Measurements from ENCODE around the gene ADPRH.
A peak's percentile ranks its signal among the peaks of the same experiment; 100 is the strongest.
"Not testable (repeated sequence)": the region's sequence is repeated elsewhere in the genome, so short reads cannot be mapped to it uniquely, and the experiment has no call there.

Gene ADPRH

GRCh38 chr3:119560160-119560559 lies 19.1 kb upstream of the ADPRH start:
- DNase-seq, result no peak

GRCh38 chr3:119562307-119562961 lies 16.9 kb upstream of the ADPRH start:
- no peak for DNase-seq

GRCh38 chr3:119563334-119563733 lies 16.0 kb upstream of the ADPRH start:
- not testable (repeated sequence) for DNase-seq

GRCh38 chr3:119569156-119569555 lies 10.1 kb upstream of the ADPRH start:
- DNase-seq, result no peak

- DNase-seq, result no peak
These were observed 9.1 kb upstream of the ADPRH start for GRCh38 chr3:119570229-119570628.

GRCh38 chr3:119571230-119571629 lies 8.1 kb upstream of the ADPRH start:
- no peak for DNase-seq

GRCh38 chr3:119571688-119572087 lies 7.6 kb upstream of the ADPRH start:
- no peak for DNase-seq

- DNase-seq, result no peak
These were observed 3.8 kb upstream of the ADPRH start for GRCh38 chr3:119575507-119575906.

- no peak for DNase-seq
These were observed 922 bp downstream of the ADPRH start for GRCh38 chr3:119580067-119580760.

- DNase-seq, result no peak
These were observed 2.9 kb downstream of the ADPRH start for GRCh38 chr3:119582178-119582577.

GRCh38 chr3:119585208-119585607 lies 5.9 kb downstream of the ADPRH start:
- no peak for DNase-seq

- DNase-seq, result no peak
These were observed 6.7 kb downstream of the ADPRH start for GRCh38 chr3:119585856-119586570.

- DNase-seq, result no peak
These were observed 7.5 kb downstream of the ADPRH start for GRCh38 chr3:119586733-119587172.

- no peak for DNase-seq
These were observed 8.8 kb downstream of the ADPRH start for GRCh38 chr3:119588112-119588511.

GRCh38 chr3:119589102-119589773 lies 9.9 kb downstream of the ADPRH start:
- DNase-seq, result no peak

GRCh38 chr3:119590706-119591105 lies 11.4 kb downstream of the ADPRH start:
- DNase-seq, result no peak

- no peak for DNase-seq
These were observed 13.6 kb downstream of the ADPRH start for GRCh38 chr3:119592861-119593260.

GRCh38 chr3:119594066-119594465 lies 14.8 kb downstream of the ADPRH start:
- DNase-seq, result no peak

GRCh38 chr3:119594929-119595328 lies 15.6 kb downstream of the ADPRH start:
- DNase-seq, result not testable (repeated sequence)

- DNase-seq, result peak in 1 of 2 donors; percentile 8
These were observed 16.5 kb downstream of the ADPRH start for GRCh38 chr3:119595639-119596334.

- DNase-seq, result no peak
These were observed 17.1 kb downstream of the ADPRH start for GRCh38 chr3:119596398-119596797.

GRCh38 chr3:119597548-119598288 lies 18.4 kb downstream of the ADPRH start, which contains the start of gene PLA1A:
Gene PLA1A, plus strand, starts transcription at chr3:119597885. Its CDS starts 29 bp downstream, at chr3:119597914.
- DNase-seq, result no peak

Data from hippocampal formation (tissue), 2 donors.